SK-N-SH treated with all-trans-retinoic acid at 6 μM for 48 hours (cell line): Measurements from ENCODE around the gene FSIP1.

Source experiments
- ATAC-seq: fragments of 200-7000 bp; cut with Tn5 transposase; 3 replicates; pipeline ENCODE4 v1.9.1; 2020; ENCODE audit warnings: mild to moderate bottlenecking, moderate library complexity
- ARNTL ChIP-seq: fragments of 450-650 bp; formaldehyde crosslinking; IDR thresholded peaks from 2 replicates; pipeline ENCODE4 v1.5.0; 2020; ENCODE audit warnings: low read depth, mild to moderate bottlenecking, moderate library complexity, borderline replicate concordance
- BACH2 ChIP-seq: fragments of 250-450 bp; sonication (Bioruptor Pico); IDR thresholded peaks from 2 replicates; pipeline ENCODE4 v1.9.0; 2021; ENCODE audit warnings: mild to moderate bottlenecking, borderline replicate concordance
- CREB5 ChIP-seq: fragments of 250-450 bp; sonication (Bioruptor Pico); IDR thresholded peaks from 2 replicates; pipeline ENCODE4 v1.5.1; 2020; ENCODE audit warnings: low read depth, mild to moderate bottlenecking, moderate library complexity
- GLIS3 ChIP-seq: fragments of 250-450 bp; sonication (Bioruptor Pico); IDR thresholded peaks from 2 replicates; pipeline ENCODE4 v1.5.0; 2020; ENCODE audit warnings: mild to moderate bottlenecking, moderate library complexity
- OSR1 ChIP-seq: fragments of 250-450 bp; sonication (Bioruptor Pico); IDR thresholded peaks from 2 replicates; pipeline ENCODE4 v1.8.0; 2022; ENCODE audit warnings: moderate library complexity, mild to moderate bottlenecking, inconsistent platforms
- PATZ1 ChIP-seq: fragments of 250-450 bp; sonication (Bioruptor Pico); IDR thresholded peaks from 2 replicates; pipeline ENCODE4 v1.8.0; 2020; ENCODE audit warnings: mild to moderate bottlenecking, moderate library complexity, borderline replicate concordance
- SNAI2 ChIP-seq: fragments of 250-450 bp; sonication (Bioruptor Pico); IDR thresholded peaks from 2 replicates; pipeline ENCODE4 v1.5.0; 2020; ENCODE audit warnings: mild to moderate bottlenecking, moderate library complexity
- TCF4 ChIP-seq: fragments of 250-450 bp; sonication (Bioruptor Pico); IDR thresholded peaks from 2 replicates; pipeline ENCODE4 v1.8.0; 2021; ENCODE audit warnings: mild to moderate bottlenecking, moderate library complexity, borderline replicate concordance
- ZNF565 ChIP-seq: fragments of 450-650 bp; formaldehyde crosslinking; conservative IDR thresholded peaks from 2 replicates; pipeline ENCODE4 v1.5.0; 2020; ENCODE audit warnings: low read depth, mild to moderate bottlenecking, moderate library complexity
- ZNF70 ChIP-seq: fragments of 450-650 bp; formaldehyde crosslinking; IDR thresholded peaks from 2 replicates; pipeline ENCODE4 v1.5.0; 2020; ENCODE audit warnings: mild to moderate bottlenecking, moderate library complexity
- ZNF8 ChIP-seq: fragments of 450-650 bp; formaldehyde crosslinking; IDR thresholded peaks from 2 replicates; pipeline ENCODE4 v1.5.0; 2020; ENCODE audit warnings: mild to moderate bottlenecking, moderate library complexity
- TF ChIP-seq, protein P1 (sequence below): fragments of 250-450 bp; sonication (Bioruptor Pico); IDR thresholded peaks from 2 replicates; pipeline ENCODE4 v1.5.1; 2021; ENCODE audit warnings: mild to moderate bottlenecking, moderate library complexity
- TF ChIP-seq, protein P2 (sequence below): fragments of 250-450 bp; sonication (Bioruptor Pico); IDR thresholded peaks from 2 replicates; pipeline ENCODE4 v1.5.0; 2020; ENCODE audit warnings: mild to moderate bottlenecking, moderate library complexity
- TF ChIP-seq, protein P3 (sequence below): fragments of 250-450 bp; sonication (Bioruptor Pico); IDR thresholded peaks from 2 replicates; pipeline ENCODE4 v1.8.0; 2021; ENCODE audit warnings: low read depth, mild to moderate bottlenecking, moderate library complexity, borderline replicate concordance

FSIP1 gene

DNA sequence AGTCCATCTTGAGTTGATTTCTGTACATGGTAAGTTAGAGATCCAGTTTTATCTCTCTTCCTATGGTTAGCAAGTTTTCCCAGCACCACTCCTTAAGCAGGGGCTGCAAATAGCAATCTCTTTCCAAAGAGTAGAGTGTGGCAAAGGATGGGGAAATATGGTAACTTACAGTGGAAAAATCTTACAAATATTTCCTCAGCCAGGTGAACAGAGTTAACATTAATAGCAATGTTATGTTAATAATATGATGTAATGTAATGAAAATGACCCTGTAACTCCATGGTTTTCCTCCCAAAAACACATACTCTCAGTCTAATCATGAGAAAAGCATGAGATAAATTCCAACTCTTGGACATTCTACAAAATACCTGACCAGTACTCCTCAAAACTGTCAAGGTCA lies 30.4 kb downstream of the FSIP1 start:
- TF ChIP-seq ZNF70 (CRISPR knock-in tag) (no peak), OSR1 (CRISPR knock-in tag) (no peak)
- TF ChIP-seq, protein P1, sequence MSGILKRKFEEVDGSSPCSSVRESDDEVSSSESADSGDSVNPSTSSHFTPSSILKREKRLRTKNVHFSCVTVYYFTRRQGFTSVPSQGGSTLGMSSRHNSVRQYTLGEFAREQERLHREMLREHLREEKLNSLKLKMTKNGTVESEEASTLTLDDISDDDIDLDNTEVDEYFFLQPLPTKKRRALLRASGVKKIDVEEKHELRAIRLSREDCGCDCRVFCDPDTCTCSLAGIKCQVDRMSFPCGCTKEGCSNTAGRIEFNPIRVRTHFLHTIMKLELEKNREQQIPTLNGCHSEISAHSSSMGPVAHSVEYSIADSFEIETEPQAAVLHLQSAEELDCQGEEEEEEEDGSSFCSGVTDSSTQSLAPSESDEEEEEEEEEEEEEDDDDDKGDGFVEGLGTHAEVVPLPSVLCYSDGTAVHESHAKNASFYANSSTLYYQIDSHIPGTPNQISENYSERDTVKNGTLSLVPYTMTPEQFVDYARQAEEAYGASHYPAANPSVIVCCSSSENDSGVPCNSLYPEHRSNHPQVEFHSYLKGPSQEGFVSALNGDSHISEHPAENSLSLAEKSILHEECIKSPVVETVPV = no peak
- no peak for ATAC-seq

- no peak for ATAC-seq
- TF ChIP-seq GLIS3 = no peak
- TF ChIP-seq, all 23 proteins: peak for 0
Measured at GRCh38 chr15:39748276-39748675, 34.4 kb downstream of the FSIP1 start.

GRCh38 chr15:39747326-39747725 lies 35.3 kb downstream of the FSIP1 start:
- TF ChIP-seq, protein P2, sequence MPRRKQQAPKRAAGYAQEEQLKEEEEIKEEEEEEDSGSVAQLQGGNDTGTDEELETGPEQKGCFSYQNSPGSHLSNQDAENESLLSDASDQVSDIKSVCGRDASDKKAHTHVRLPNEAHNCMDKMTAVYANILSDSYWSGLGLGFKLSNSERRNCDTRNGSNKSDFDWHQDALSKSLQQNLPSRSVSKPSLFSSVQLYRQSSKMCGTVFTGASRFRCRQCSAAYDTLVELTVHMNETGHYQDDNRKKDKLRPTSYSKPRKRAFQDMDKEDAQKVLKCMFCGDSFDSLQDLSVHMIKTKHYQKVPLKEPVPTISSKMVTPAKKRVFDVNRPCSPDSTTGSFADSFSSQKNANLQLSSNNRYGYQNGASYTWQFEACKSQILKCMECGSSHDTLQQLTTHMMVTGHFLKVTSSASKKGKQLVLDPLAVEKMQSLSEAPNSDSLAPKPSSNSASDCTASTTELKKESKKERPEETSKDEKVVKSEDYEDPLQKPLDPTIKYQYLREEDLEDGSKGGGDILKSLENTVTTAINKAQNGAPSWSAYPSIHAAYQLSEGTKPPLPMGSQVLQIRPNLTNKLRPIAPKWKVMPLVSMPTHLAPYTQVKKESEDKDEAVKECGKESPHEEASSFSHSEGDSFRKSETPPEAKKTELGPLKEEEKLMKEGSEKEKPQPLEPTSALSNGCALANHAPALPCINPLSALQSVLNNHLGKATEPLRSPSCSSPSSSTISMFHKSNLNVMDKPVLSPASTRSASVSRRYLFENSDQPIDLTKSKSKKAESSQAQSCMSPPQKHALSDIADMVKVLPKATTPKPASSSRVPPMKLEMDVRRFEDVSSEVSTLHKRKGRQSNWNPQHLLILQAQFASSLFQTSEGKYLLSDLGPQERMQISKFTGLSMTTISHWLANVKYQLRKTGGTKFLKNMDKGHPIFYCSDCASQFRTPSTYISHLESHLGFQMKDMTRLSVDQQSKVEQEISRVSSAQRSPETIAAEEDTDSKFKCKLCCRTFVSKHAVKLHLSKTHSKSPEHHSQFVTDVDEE = no peak
- no peak for TF ChIP-seq ZNF565 (CRISPR knock-in tag)
- ATAC-seq = peak; percentile 80

GRCh38 chr15:39746714-39747276 lies 35.8 kb downstream of the FSIP1 start:
- no peak for ATAC-seq
- TF ChIP-seq SNAI2 (CRISPR knock-in tag) = no peak
- TF ChIP-seq GLIS3 = no peak
- TF ChIP-seq OSR1 (CRISPR knock-in tag) = no peak
- TF ChIP-seq TCF4 = no peak
- no peak for TF ChIP-seq BACH2 (CRISPR knock-in tag)
- TF ChIP-seq CREB5 = no peak
- no peak for TF ChIP-seq ZNF8

- TF ChIP-seq ARNTL (no peak), ZNF70 (CRISPR knock-in tag) (no peak), ZNF8 (no peak), ZNF565 (CRISPR knock-in tag) (no peak), GLIS3 (no peak), BACH2 (CRISPR knock-in tag) (no peak), CREB5 (no peak), PATZ1 (CRISPR knock-in tag) (no peak), SNAI2 (CRISPR knock-in tag) (no peak)
- TF ChIP-seq, protein P3, sequence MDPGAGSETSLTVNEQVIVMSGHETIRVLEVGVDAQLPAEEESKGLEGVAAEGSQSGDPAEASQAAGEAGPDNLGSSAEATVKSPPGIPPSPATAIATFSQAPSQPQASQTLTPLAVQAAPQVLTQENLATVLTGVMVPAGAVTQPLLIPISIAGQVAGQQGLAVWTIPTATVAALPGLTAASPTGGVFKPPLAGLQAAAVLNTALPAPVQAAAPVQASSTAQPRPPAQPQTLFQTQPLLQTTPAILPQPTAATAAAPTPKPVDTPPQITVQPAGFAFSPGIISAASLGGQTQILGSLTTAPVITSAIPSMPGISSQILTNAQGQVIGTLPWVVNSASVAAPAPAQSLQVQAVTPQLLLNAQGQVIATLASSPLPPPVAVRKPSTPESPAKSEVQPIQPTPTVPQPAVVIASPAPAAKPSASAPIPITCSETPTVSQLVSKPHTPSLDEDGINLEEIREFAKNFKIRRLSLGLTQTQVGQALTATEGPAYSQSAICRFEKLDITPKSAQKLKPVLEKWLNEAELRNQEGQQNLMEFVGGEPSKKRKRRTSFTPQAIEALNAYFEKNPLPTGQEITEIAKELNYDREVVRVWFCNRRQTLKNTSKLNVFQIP = no peak
- ATAC-seq = no peak
Measured at GRCh38 chr15:39746176-39746575, 36.5 kb downstream of the FSIP1 start.
